GM12892 (cell line): ENCODE results near the gene GAL3ST1.
"Not testable (repeated sequence)": the region's sequence is repeated elsewhere in the genome, so short reads cannot be mapped to it uniquely, and the experiment has no call there.

Experiments used
- POLR2A ChIP-seq: IDR thresholded peaks from 2 replicates; pipeline ENCODE4 v1.6.1; 2011; ENCODE audit warnings: low read depth, low read length, control low read depth
- POLR2AphosphoS5 ChIP-seq: IDR thresholded peaks from 2 replicates; pipeline ENCODE4 v1.6.1; 2011; ENCODE audit warnings: low read depth, low read length, control low read depth

DNA sequence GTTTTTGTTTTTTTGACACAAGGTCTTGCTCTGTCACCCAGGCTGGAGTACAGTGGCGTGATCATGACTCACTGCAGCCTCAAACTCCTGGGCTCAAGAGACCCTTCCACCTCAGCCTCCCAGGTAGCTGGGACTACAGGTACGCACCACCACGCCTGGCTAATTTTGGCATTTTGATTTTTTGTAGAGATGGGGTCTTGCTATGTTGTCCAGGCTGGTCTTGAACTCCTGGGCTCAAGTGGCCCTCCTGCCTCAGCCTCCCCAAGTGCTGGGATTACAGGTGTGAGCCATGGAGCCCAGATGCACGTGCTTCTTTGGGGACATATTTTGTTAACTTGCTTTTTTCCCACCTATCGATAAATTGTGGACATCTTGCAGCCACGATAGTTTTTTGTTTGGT is 7.2 kb downstream of the GAL3ST1 start:
- TF ChIP-seq POLR2A, POLR2AphosphoS5: not testable (repeated sequence)
